GM12874 (cell line): ENCODE results near the gene DNAJC6.

Experiments used
- CTCF ChIP-seq: IDR thresholded peaks from 2 replicates; pipeline ENCODE4 v1.5.1; 2011; ENCODE audit warnings: low read depth, mild to moderate bottlenecking, control low read depth, low read length, moderate library complexity; ENCODE audit not compliant: insufficient read depth

Gene DNAJC6

GRCh38 chr1:65425006-65425405 lies 115.7 kb downstream of the DNAJC6 start:
- no peak for TF ChIP-seq CTCF

- TF ChIP-seq CTCF = no peak
Observed at GRCh38 chr1:65425697-65426096, 116.4 kb downstream of the DNAJC6 start.

- no peak for TF ChIP-seq CTCF
Observed at GRCh38 chr1:65429078-65429477, 119.7 kb downstream of the DNAJC6 start.

- no peak for TF ChIP-seq CTCF
Observed at GRCh38 chr1:65429806-65430205, 120.5 kb downstream of the DNAJC6 start.

- peak; percentile 37 for TF ChIP-seq CTCF
Observed at GRCh38 chr1:65431111-65431705, 121.9 kb downstream of the DNAJC6 start.

GRCh38 chr1:65432918-65433317 lies 123.6 kb downstream of the DNAJC6 start:
- no peak for TF ChIP-seq CTCF

GRCh38 chr1:65434255-65434654 lies 124.9 kb downstream of the DNAJC6 start:
- no peak for TF ChIP-seq CTCF
